Prostate gland (tissue), 2 donors: ENCODE data around the gene CCDC185. TPM values are rescaled to one million over a fixed set of nuclear protein-coding genes. Genes with fewer than 3 reads are reported as not detected.

Experiments used
- DNase-seq: peaks from one replicate; pipeline ENCODE4 v3.0.0-alpha.2; 2019; ENCODE audit warnings: low spot score
- H3K27ac ChIP-seq, 2 donors: fragments of 200-600 bp; sonication (generic); 2 replicates each; pipeline ENCODE4 v1.5.1; 2017 to 2019
- H3K27me3 ChIP-seq: fragments of 200-600 bp; sonication (generic); replicated peaks from 2 replicates; pipeline ENCODE4 v1.5.1; 2019; ENCODE audit not compliant: insufficient read depth
- H3K36me3 ChIP-seq, 2 donors: fragments of 200-600 bp; sonication (generic); 1 replicate in 1 of 2; 2 replicates in 1 of 2; pipeline versions ENCODE4 v1.5.1 to v1.8.1; 2017 to 2019
- H3K4me1 ChIP-seq: fragments of 200-600 bp; sonication (generic); replicated peaks from 2 replicates; pipeline ENCODE4 v1.5.1; 2019
- H3K4me3 ChIP-seq, 2 donors: fragments of 200-600 bp; sonication (generic); 2 replicates each; pipeline ENCODE4 v1.5.1; 2017 to 2019
- H3K9me3 ChIP-seq: fragments of 200-600 bp; sonication (generic); 2 replicates; pipeline ENCODE4 v1.5.1; 2017
- CTCF ChIP-seq, 4 experiments: fragments of 200-600 bp in 2 of 4; fragments of 450-650 bp in 2 of 4; sonication (generic) in 2 of 4; IDR thresholded peaks; 1 replicate in 3 of 4; 2 replicates in 1 of 4; pipeline ENCODE4 v1.5.1; 2016 to 2019; ENCODE audit warnings: antibody characterized with exemption in 4 of 4, mild to moderate bottlenecking in 2 of 4, moderate library complexity in 2 of 4
- POLR2A ChIP-seq: fragments of 450-650 bp; IDR thresholded peaks from one replicate; pipeline ENCODE4 v1.6.1; 2016; ENCODE audit warnings: antibody characterized with exemption, mild to moderate bottlenecking
- POLR2AphosphoS5 ChIP-seq: sonication (generic); formaldehyde crosslinking; IDR thresholded peaks from one replicate; pipeline ENCODE4 v1.6.1; 2017; ENCODE audit warnings: antibody characterized with exemption
- WGBS: methylation state at CpG from one replicate; pipeline ENCODE4 v1.1.5; 2018; 5-methylcytosine and 5-hydroxymethylcytosine counted together
- intact Hi-C: fragments of 100-400 bp; cut with DNase I; formaldehyde crosslinking; loops from one replicate; pipeline ENCODE4 v1.14.2; 2022
- total RNA-seq, 2 donors: library from RNA; depleted of rRNA; stranded (reverse); fragments of >200 nt; gene quantifications; one replicate each; pipeline ENCODE4 v1.1.0, GENCODE V29; 2016

Gene CCDC185
- total RNA-seq, result 1 to 10 TPM in 1 of 2 donors, not detected in 1; 2.7 TPM

- no peak within 1 kb of the TSS for H3K27ac ChIP-seq
- H3K27me3 ChIP-seq, result no peaks in the 10 kb centered on the region
- H3K36me3 ChIP-seq, result no peaks in the 10 kb centered on the region
- no peaks in the 10 kb centered on the region for H3K9me3 ChIP-seq
- intact Hi-C loops, result no loop called here
- peak within 1 kb of the TSS; percentile 16 to 34 for H3K4me3 ChIP-seq
- no peaks in the 10 kb centered on the region for H3K4me1 ChIP-seq
- DNase-seq, result no peak
- TF ChIP-seq POLR2A, result no peak
- TF ChIP-seq CTCF (IDR thresholded peaks at IDR 0.05), result no peak
- no peak for TF ChIP-seq POLR2AphosphoS5
- WGBS, result 36% methylated on average over 56 of the region's 73 CpGs
Observed at GRCh38 chr1:223393275-223394214, at the start of gene CCDC185. TSS of gene CCDC185 (plus strand) at chr1:223393415. CDS start at chr1:223393476, 61 bp downstream.

GRCh38 chr1:223343692-223344091 lies 49.5 kb upstream of the CCDC185 start:
- no peak for TF ChIP-seq CTCF (IDR thresholded peaks at IDR 0.05)
- no peak for TF ChIP-seq POLR2A
- no peak for TF ChIP-seq POLR2AphosphoS5
- Histone ChIP-seq H3K4me3 (no peak overlapping the region), H3K9me3 (no peaks in the 10 kb centered on the region), H3K27me3 (no peaks in the 10 kb centered on the region), H3K4me1 (no peaks in the 10 kb centered on the region), H3K36me3 (no peaks in the 10 kb centered on the region), H3K27ac (no peak overlapping the region)
- intact Hi-C loops, result no loop called here
- WGBS, result 34% methylated on average over 3 of the region's 3 CpGs
- no peak for DNase-seq

- DNase-seq, result no peak
- intact Hi-C loops, result no loop called here
- Histone ChIP-seq H3K4me3 (no peak overlapping the region), H3K27me3 (no peaks in the 10 kb centered on the region), H3K36me3 (no peaks in the 10 kb centered on the region), H3K4me1 (no peaks in the 10 kb centered on the region), H3K9me3 (no peaks in the 10 kb centered on the region), H3K27ac (no peak overlapping the region)
- TF ChIP-seq POLR2AphosphoS5, result no peak
- no peak for TF ChIP-seq CTCF (IDR thresholded peaks at IDR 0.05)
- TF ChIP-seq POLR2A, result no peak
- 51% methylated on average over 6 of the region's 6 CpGs for whole genome bisulfite sequencing
Observed at GRCh38 chr1:223344491-223344890, 48.7 kb upstream of the CCDC185 start.

GRCh38 chr1:223345720-223346119 lies 47.5 kb upstream of the CCDC185 start:
- H3K9me3 ChIP-seq, result no peaks in the 10 kb centered on the region
- H3K4me3 ChIP-seq, result no peak overlapping the region
- TF ChIP-seq POLR2A, result no peak
- no peak for TF ChIP-seq CTCF (IDR thresholded peaks at IDR 0.05)
- no peak for TF ChIP-seq POLR2AphosphoS5
- no peaks in the 10 kb centered on the region for H3K27me3 ChIP-seq
- intact Hi-C loops, result no loop called here
- DNase-seq, result no peak
- WGBS, result 68% methylated on average over 4 of the region's 4 CpGs
- no peak overlapping the region for H3K27ac ChIP-seq
- no peaks in the 10 kb centered on the region for H3K4me1 ChIP-seq
- no peaks in the 10 kb centered on the region for H3K36me3 ChIP-seq

GRCh38 chr1:223346311-223346710 lies 46.9 kb upstream of the CCDC185 start:
- Histone ChIP-seq H3K4me1 (no peaks in the 10 kb centered on the region), H3K4me3 (no peak overlapping the region), H3K9me3 (no peaks in the 10 kb centered on the region), H3K27me3 (no peaks in the 10 kb centered on the region), H3K36me3 (no peaks in the 10 kb centered on the region), H3K27ac (no peak overlapping the region)
- TF ChIP-seq POLR2A (no peak), POLR2AphosphoS5 (no peak), CTCF (IDR thresholded peaks at IDR 0.05) (no peak)
- DNase-seq, result no peak
- WGBS, result 92% methylated on average over 4 of the region's 4 CpGs
- intact Hi-C loops, result no loop called here
